GM23338 (cell line): ENCODE data around the gene IGF2BP1.

ENCODE experiments used
- CREB1 ChIP-seq: fragments of 250-450 bp; sonication (Bioruptor Pico); IDR thresholded peaks from 2 replicates; pipeline ENCODE4 v1.5.0; 2020; ENCODE audit warnings: low read depth, mild to moderate bottlenecking, moderate library complexity
- CTCF ChIP-seq, 2 experiments: fragments of 200-600 bp in 1 of 2; sonication (generic) in 1 of 2; conservative IDR thresholded peaks; 2 replicates each; pipeline versions ENCODE4 v1.5.1 to v1.6.1; 2016 to 2017; ENCODE audit warnings: antibody characterized with exemption in 2 of 2, low read depth in 2 of 2, mild to moderate bottlenecking in 2 of 2, moderate library complexity in 1 of 2
- ETS1 ChIP-seq: IDR thresholded peaks from 2 replicates; pipeline ENCODE4 v1.6.1; 2016; ENCODE audit warnings: antibody characterized with exemption
- EZH2 ChIP-seq: fragments of 200-600 bp; sonication (generic); IDR thresholded peaks from one replicate; pipeline ENCODE4 v1.8.0; 2017; ENCODE audit warnings: antibody characterized with exemption, mild to moderate bottlenecking, low read depth; ENCODE audit not compliant: unreplicated experiment
- EZH2phosphoT487 ChIP-seq: fragments of 200-600 bp; sonication (generic); IDR thresholded peaks from one replicate; pipeline ENCODE4 v1.8.1; 2018; ENCODE audit warnings: antibody characterized with exemption; ENCODE audit not compliant: unreplicated experiment
- JUNB ChIP-seq: IDR thresholded peaks from one replicate; pipeline ENCODE4 v1.6.1; 2016; ENCODE audit warnings: antibody characterized with exemption; ENCODE audit not compliant: unreplicated experiment
- POLR2AphosphoS5 ChIP-seq: IDR thresholded peaks from 2 replicates; pipeline ENCODE4 v1.6.1; 2016; ENCODE audit warnings: antibody characterized with exemption, low read depth
- REST ChIP-seq: IDR thresholded peaks from one replicate; pipeline ENCODE4 v1.6.1; 2018; ENCODE audit warnings: antibody characterized with exemption; ENCODE audit not compliant: unreplicated experiment
- STAT1 ChIP-seq: IDR thresholded peaks from one replicate; pipeline ENCODE4 v1.6.1; 2016; ENCODE audit warnings: antibody characterized with exemption; ENCODE audit not compliant: unreplicated experiment
- ZNF114 ChIP-seq: fragments of 250-450 bp; sonication (Bioruptor Pico); IDR thresholded peaks from 2 replicates; pipeline ENCODE4 v1.5.0; 2020; ENCODE audit warnings: mild to moderate bottlenecking, moderate library complexity
- ZNF331 ChIP-seq: fragments of 250-450 bp; sonication (Bioruptor Pico); IDR thresholded peaks from 2 replicates; pipeline ENCODE4 v1.5.0; 2020; ENCODE audit warnings: low read depth, mild to moderate bottlenecking, moderate library complexity

DNA sequence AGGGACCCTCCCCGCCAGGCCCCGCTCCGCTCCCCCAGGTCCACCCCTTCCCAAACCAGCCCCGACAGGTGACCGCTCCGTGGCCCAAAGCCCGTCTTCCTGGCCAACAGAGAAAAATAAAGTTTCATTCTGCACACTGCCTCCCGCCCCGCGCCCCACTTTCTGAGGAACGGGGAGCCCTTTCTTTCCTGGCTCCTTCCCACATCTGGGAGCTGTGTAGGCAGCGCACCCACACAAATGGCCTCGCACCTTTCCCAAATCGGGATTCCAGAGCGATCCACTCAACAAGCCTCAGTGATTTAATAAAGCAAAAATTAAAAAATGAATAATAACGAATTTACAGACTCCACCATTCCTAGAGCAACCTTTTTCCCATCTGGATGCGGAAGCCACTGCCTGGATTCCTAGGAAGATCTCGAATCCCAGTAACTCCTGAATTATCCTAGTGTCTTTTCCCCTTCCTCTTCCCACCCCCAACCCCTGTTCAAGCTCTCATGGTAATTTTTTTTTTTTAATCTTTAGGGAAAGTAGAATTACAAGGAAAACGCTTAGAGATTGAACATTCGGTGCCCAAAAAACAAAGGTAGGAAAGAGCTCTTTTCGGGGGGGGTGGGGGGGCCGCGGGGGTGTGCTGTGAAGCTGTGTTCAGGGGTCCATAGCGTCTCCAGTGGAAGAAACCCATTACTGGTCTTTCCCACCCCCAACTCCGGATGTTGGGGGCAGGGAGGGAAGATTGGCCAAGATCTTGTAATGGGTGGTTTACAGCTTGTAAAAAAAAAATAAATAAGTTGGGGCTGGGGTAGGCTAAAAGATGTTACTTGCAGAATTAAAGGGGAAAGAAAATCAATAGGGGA is 1.6 kb downstream of the IGF2BP1 start:
- no peak for TF ChIP-seq EZH2
- no peak; the same call in 1 of the 2 replicates for TF ChIP-seq POLR2AphosphoS5
- peak; percentile 14 to 23; a peak in 2 of 4 replicates for TF ChIP-seq CTCF (conservative IDR thresholded peaks at IDR 0.05; ENCODE audit: low read depth in 2 of 2)
- 0 out of 2 replicates have a peak, but pooled peaks have one; percentile 37 for TF ChIP-seq ETS1
- TF ChIP-seq ZNF331 (CRISPR knock-in tag), result no peak
- no peak for TF ChIP-seq REST
- no peak for TF ChIP-seq EZH2phosphoT487
- no peak for TF ChIP-seq CREB1 (CRISPR knock-in tag)
- TF ChIP-seq STAT1, result no peak
- TF ChIP-seq ZNF114 (CRISPR knock-in tag), result no peak
- no peak for TF ChIP-seq JUNB
